Left lung (tissue), 10 donors: Measurements from ENCODE around the gene FLT3LG. TPM values are rescaled to one million over a fixed set of nuclear protein-coding genes. Genes with fewer than 3 reads are reported as not detected.
A peak's percentile ranks its signal among the peaks of the same experiment; 100 is the strongest.

Experiments
- ATAC-seq: fragments of 200-7000 bp; cut with Tn5 transposase; one replicate; pipeline ENCODE4 v1.9.1; 2020; ENCODE audit warnings: moderate library complexity
- DNase-seq, 4 donors: peaks; one replicate each; pipeline ENCODE4 v3.0.0-alpha.2; 2013 to 2020
- H3K27ac ChIP-seq, 2 donors: fragments of 200-600 bp; sonication (generic) in 1 of 2; one replicate each; pipeline versions ENCODE4 v1.5.0 to v1.8.0; 2020 to 2021
- H3K27me3 ChIP-seq, 2 donors: fragments of 200-600 bp; sonication (generic) in 1 of 2; one replicate each; pipeline versions ENCODE4 v1.5.0 to v1.8.0; 2020 to 2021
- H3K36me3 ChIP-seq, 2 donors: fragments of 200-600 bp; sonication (generic) in 1 of 2; one replicate each; pipeline versions ENCODE4 v1.5.0 to v1.8.0; 2020 to 2021
- H3K4me1 ChIP-seq, 2 donors: fragments of 200-600 bp; one replicate each; pipeline ENCODE4 v1.8.0; 2021
- H3K4me3 ChIP-seq, 2 donors: fragments of 200-600 bp; sonication (generic) in 1 of 2; one replicate each; pipeline versions ENCODE4 v1.5.0 to v1.8.0; 2020 to 2021; ENCODE audit warnings: mild to moderate bottlenecking in 1 of 2
- H3K9me3 ChIP-seq, 2 donors: fragments of 200-600 bp; sonication (generic) in 1 of 2; one replicate each; pipeline versions ENCODE4 v1.5.0 to v1.8.0; 2020 to 2021
- CTCF ChIP-seq, 2 donors: fragments of 200-600 bp; sonication (generic) in 1 of 2; IDR thresholded peaks; one replicate each; pipeline versions ENCODE4 v1.5.0 to v1.8.0; 2021; ENCODE audit warnings: antibody characterized with exemption in 2 of 2
- intact Hi-C, 2 donors: fragments of 100-400 bp; cut with DNase I; formaldehyde crosslinking; loops; one replicate each; pipeline versions ENCODE4 v1.11.2 to v1.14.2; 2022
- polyA plus RNA-seq, 6 donors: library from polyadenylated mRNA; unstranded; fragments of 120-200 nt; gene quantifications; one replicate each; pipeline ENCODE4 v1.2.1, GENCODE V29; 2013; ENCODE audit not compliant: insufficient read length in 6 of 6
- total RNA-seq, 2 donors: library from RNA; stranded (reverse); fragmentation: NEBNext Ultra II Directional; extraction: Animal tissue kit (Norgen Biotek cat#: 25700); gene quantifications; one replicate each; pipeline ENCODE4 v1.2.1, GENCODE V29; 2021
- donor health status: DM: no; HTN: yes; CAD: no.
- donor health status: DM: no; HTN: no; CAD: no.

FLT3LG gene
- total and polyA plus RNA-seq, 8 donors = 6.7 to 10.1 (median 7.4) TPM

GRCh38 chr19:49462492-49462891 is 11.5 kb upstream of the FLT3LG start:
- DNase-seq = no peak
- ATAC-seq = no peak
- peaks cover 0 to 72% of the 10 kb centered on the region in 2 donors for H3K36me3 ChIP-seq

GRCh38 chr19:49463960-49464740 is 9.9 kb upstream of the FLT3LG start:
- ATAC-seq = no peak

More at GRCh38 chr19:49462492-49462891, 11.5 kb upstream of the FLT3LG start:
- Histone ChIP-seq H3K9me3 (no peaks in the 10 kb centered on the region), H3K4me3 (no peak overlapping the region), H3K27ac (no peak overlapping the region), H3K27me3 (no peaks in the 10 kb centered on the region), H3K4me1 (peaks cover 0 to 9% of the 10 kb centered on the region in 2 donors)
- intact Hi-C loops = no loop called here
- no peak for TF ChIP-seq CTCF (IDR thresholded peaks at IDR 0.05)

GRCh38 chr19:49465371-49465770 is 8.6 kb upstream of the FLT3LG start:
- no peaks in the 10 kb centered on the region for H3K27me3 ChIP-seq
- intact Hi-C loops = no loop called here
- DNase-seq = no peak
- H3K36me3 ChIP-seq = peaks cover 0 to 79% of the 10 kb centered on the region in 2 donors
- peaks cover 0 to 18% of the 10 kb centered on the region in 2 donors for H3K4me1 ChIP-seq
- H3K4me3 ChIP-seq = no peak overlapping the region
- ATAC-seq = no peak
- no peak overlapping the region for H3K27ac ChIP-seq
- H3K9me3 ChIP-seq = no peaks in the 10 kb centered on the region
- TF ChIP-seq CTCF (IDR thresholded peaks at IDR 0.05) = no peak

More at GRCh38 chr19:49463960-49464740, 9.9 kb upstream of the FLT3LG start:
- DNase-seq = no peak
- Histone ChIP-seq H3K27ac (no peak overlapping the region), H3K4me1 (peaks cover 0 to 9% of the 10 kb centered on the region in 2 donors), H3K27me3 (no peaks in the 10 kb centered on the region), H3K36me3 (peaks cover 0 to 79% of the 10 kb centered on the region in 2 donors), H3K4me3 (no peak overlapping the region), H3K9me3 (no peaks in the 10 kb centered on the region)
- no peak for TF ChIP-seq CTCF (IDR thresholded peaks at IDR 0.05)
- intact Hi-C loops = no loop called here

GRCh38 chr19:49468199-49468598 is 5.8 kb upstream of the FLT3LG start:
- H3K4me3 ChIP-seq = no peak overlapping the region
- DNase-seq (no peak), ATAC-seq (no peak)
- no peaks in the 10 kb centered on the region for H3K9me3 ChIP-seq
- intact Hi-C loops = no loop called here
- peak overlapping the region in 1 of 2 donors; percentile 61 for H3K27ac ChIP-seq
- TF ChIP-seq CTCF (IDR thresholded peaks at IDR 0.05) = no peak
- peaks cover 0 to 63% of the 10 kb centered on the region in 2 donors for H3K36me3 ChIP-seq
- no peaks in the 10 kb centered on the region for H3K27me3 ChIP-seq
- H3K4me1 ChIP-seq = peaks cover 0 to 23% of the 10 kb centered on the region in 2 donors

- ATAC-seq (peak; percentile 47), DNase-seq (peak in 1 of 4 donors; percentile 57)
- H3K4me3 ChIP-seq = no peak overlapping the region
- peak overlapping the region in 1 of 2 donors; percentile 61 for H3K27ac ChIP-seq
- intact Hi-C loops = no loop called here
- H3K36me3 ChIP-seq = peaks cover 0 to 60% of the 10 kb centered on the region in 2 donors
- no peaks in the 10 kb centered on the region for H3K27me3 ChIP-seq
- H3K4me1 ChIP-seq = peaks cover 0 to 29% of the 10 kb centered on the region in 2 donors
- no peak for TF ChIP-seq CTCF (IDR thresholded peaks at IDR 0.05)
- no peaks in the 10 kb centered on the region for H3K9me3 ChIP-seq
Measured at GRCh38 chr19:49468746-49469447, 5.1 kb upstream of the FLT3LG start.
